HepG2 (cell line): ENCODE data around the gene NCR1. TPM values are rescaled to one million over a fixed set of nuclear protein-coding genes. Genes with fewer than 3 reads are reported as not detected.

Experiments
- ATAC-seq: fragments of 200-7000 bp; cut with Tn5 transposase; 3 replicates; pipeline ENCODE4 v1.9.1; 2020; ENCODE audit warnings: mild to moderate bottlenecking, moderate library complexity
- BruUV-seq: library from RNA; stranded (reverse); fragments of 400-500 nt; replicated peaks from 2 replicates; lab custom pipeline; 2021; lab: Mats Ljungman, UMichigan
- CTCF ChIA-PET: fragments of 300-600 bp; formaldehyde crosslinking; extraction: SDS; loops from one replicate; lab custom pipeline; 2021; ENCODE audit warnings: low total read pairs, inconsistent platforms, low intra/inter-chr PET ratio; lab: Yijun Ruan, JAX
- POLR2A ChIA-PET: fragments of 350-600 bp; sonication (Branson Sonifier 250); formaldehyde crosslinking; loops from one replicate; lab custom pipeline; 2020; ENCODE audit warnings: antibody characterized with exemption, inconsistent platforms; lab: Yijun Ruan, JAX
- DNase-seq: peaks from one replicate; pipeline ENCODE4 v3.0.0-alpha.2; 2015; ENCODE audit warnings: low spot score
- FAIRE-seq: peaks from 3 replicates; lab custom pipeline; 2011; peaks lifted over from hg19 to GRCh38; lab: Jason Lieb, UNC
- H2AFZ ChIP-seq: one replicate; pipeline ENCODE4 v1.6.1; 2011; ENCODE audit warnings: low read length, inconsistent platforms
- H3K27ac ChIP-seq: fragments of 300-600 bp; 3 replicates; pipeline ENCODE4 v1.8.0; 2011; ENCODE audit warnings: mixed run types, mild to moderate bottlenecking, mixed read lengths, low read length, inconsistent platforms; ENCODE audit not compliant: insufficient read depth; ENCODE audit errors: extremely low read length
- H3K27me3 ChIP-seq, 2 experiments: fragments of 200-600 bp in 1 of 2; 2 replicates in 1 of 2; 3 replicates in 1 of 2; pipeline versions ENCODE4 v1.6.0 to v1.8.0; 2011; ENCODE audit warnings: low read length in 2 of 2, mild to moderate bottlenecking in 2 of 2, moderate library complexity in 2 of 2, inconsistent platforms in 1 of 2; ENCODE audit not compliant: insufficient read depth in 2 of 2, control insufficient read depth in 1 of 2
- H3K36me3 ChIP-seq, 2 experiments: fragments of 200-600 bp in 1 of 2; replicated peaks in 1 of 2; 2 replicates in 1 of 2; 3 replicates in 1 of 2; pipeline versions ENCODE4 v1.5.1 to v1.8.0; 2011; ENCODE audit warnings: low read length in 2 of 2, inconsistent platforms in 1 of 2; ENCODE audit not compliant: insufficient read depth in 2 of 2, control insufficient read depth in 1 of 2
- H3K4me1 ChIP-seq: 2 replicates; pipeline ENCODE4 v1.5.1; 2012; ENCODE audit warnings: low read length, inconsistent platforms; ENCODE audit not compliant: insufficient read depth
- H3K4me2 ChIP-seq: 2 replicates; pipeline ENCODE4 v1.6.0; 2011; ENCODE audit warnings: low read depth, low read length, inconsistent platforms
- H3K4me3 ChIP-seq, 3 experiments: fragments of 200-600 bp in 1 of 3; sonication (generic), shearing (Covaris generic) in 1 of 3; replicated peaks in 1 of 3; 2 replicates each; pipeline ENCODE4 v1.5.1; 2011 to 2016; ENCODE audit warnings: low read length in 3 of 3, inconsistent platforms in 2 of 3, low read depth in 2 of 3, mild to moderate bottlenecking in 2 of 3, control low read depth in 1 of 3, mixed read lengths in 1 of 3; ENCODE audit not compliant: insufficient read depth in 1 of 3
- H3K79me2 ChIP-seq: one replicate; pipeline ENCODE4 v1.6.1; 2011; ENCODE audit warnings: low read length, inconsistent platforms; ENCODE audit not compliant: insufficient read depth
- H3K9ac ChIP-seq: 2 replicates; pipeline ENCODE4 v1.6.0; 2011; ENCODE audit warnings: mild to moderate bottlenecking, low read depth, low read length, inconsistent platforms; ENCODE audit not compliant: insufficient read depth
- H3K9me3 ChIP-seq: 2 replicates; pipeline ENCODE4 v1.5.1; 2012; ENCODE audit warnings: mild to moderate bottlenecking, low read length
- H4K20me1 ChIP-seq: 2 replicates; pipeline ENCODE4 v1.6.0; 2011; ENCODE audit warnings: inconsistent platforms, mild to moderate bottlenecking, low read length, moderate library complexity; ENCODE audit not compliant: insufficient read depth
- DZIP1 ChIP-seq: sonication (generic); formaldehyde crosslinking; IDR thresholded peaks from 2 replicates; pipeline ENCODE4 v1.5.0; 2020; ENCODE audit warnings: mild to moderate bottlenecking, missing genetic modification reagents
- HDAC6 ChIP-seq: fragments of 200-600 bp; sonication (generic); IDR thresholded peaks from 2 replicates; pipeline ENCODE4 v1.7.0; 2017; ENCODE audit warnings: mild to moderate bottlenecking, antibody characterized with exemption, low read length, low read depth
- IRF2 ChIP-seq: IDR thresholded peaks from 2 replicates; pipeline ENCODE4 v1.6.1; 2018; ENCODE audit warnings: missing genetic modification reagents, missing compliant biosample characterization
- IRX3 ChIP-seq: sonication (generic); formaldehyde crosslinking; IDR thresholded peaks from 2 replicates; pipeline ENCODE4 v1.8.1; 2023; ENCODE audit warnings: mild to moderate bottlenecking, low read depth, missing genetic modification reagents, borderline replicate concordance
- JUN ChIP-seq: sonication (generic); formaldehyde crosslinking; IDR thresholded peaks from 2 replicates; pipeline ENCODE4 v1.4.0; 2020; ENCODE audit warnings: mild to moderate bottlenecking, missing genetic modification reagents
- KDM6A ChIP-seq: IDR thresholded peaks from 2 replicates; pipeline ENCODE4 v1.6.1; 2016; ENCODE audit warnings: low read depth
- PAF1 ChIP-seq: IDR thresholded peaks from 2 replicates; pipeline ENCODE4 v1.6.1; 2016; ENCODE audit warnings: missing genetic modification reagents, missing compliant biosample characterization
- PCBP2 ChIP-seq: fragments of 200-400 bp; formaldehyde crosslinking; optimal IDR thresholded peaks from 2 replicates; pipeline ENCODE3; 2018; ENCODE audit warnings: low read length, low read depth; ENCODE audit not compliant: poor library complexity, severe bottlenecking
- PRDM15 ChIP-seq: sonication (generic); formaldehyde crosslinking; IDR thresholded peaks from 2 replicates; pipeline ENCODE4 v1.4.0; 2020; ENCODE audit warnings: missing genetic modification reagents
- YEATS4 ChIP-seq: sonication (generic); formaldehyde crosslinking; IDR thresholded peaks from 2 replicates; pipeline ENCODE4 v1.4.0; 2020; ENCODE audit warnings: missing genetic modification reagents, borderline replicate concordance
- ZBTB10 ChIP-seq: sonication (generic); formaldehyde crosslinking; IDR thresholded peaks from 2 replicates; pipeline ENCODE4 v1.4.0; 2020; ENCODE audit warnings: missing genetic modification reagents, borderline replicate concordance
- ZNF543 ChIP-seq: sonication (generic); formaldehyde crosslinking; IDR thresholded peaks from 2 replicates; pipeline ENCODE4 v1.4.0; 2020; ENCODE audit warnings: mild to moderate bottlenecking, missing genetic modification reagents
- WGBS: methylation state at CpG from one replicate; pipeline ENCODE4 v1.1.6; 2017; ENCODE audit warnings: low lambda C conversion rate; 5-methylcytosine and 5-hydroxymethylcytosine counted together
- in situ Hi-C: cut with HindIII; loops from 2 replicates; pipeline ENCODE4 v1.10.0; 2017; ENCODE audit warnings: low pct_unique_long_range_greater_than_20kb; ENCODE audit not compliant: extremely low pct_ligation_motif_present
- intact Hi-C: fragments of 100-400 bp; cut with micrococcal nuclease; formaldehyde crosslinking; loops from one replicate; pipeline ENCODE4 v1.10.0; 2022; ENCODE audit not compliant: unreplicated experiment
- polyA plus RNA-seq, 8 experiments: library from polyadenylated mRNA; depleted of rRNA in 3 of 8; stranded (reverse) in 7 of 8; unstranded in 1 of 8; fragments of >200 nt; fragmentation: Illumina TruSeq in 4 of 8; extraction: Trizol in 4 of 8; gene quantifications; 2 replicates each; pipeline versions ENCODE4 v1.2.1 to v1.2.3, GENCODE V29; 2011 to 2016; ENCODE audit warnings: low read depth in 4 of 8, missing spikeins in 1 of 8, mixed read lengths in 1 of 8; ENCODE audit not compliant: insufficient read depth in 1 of 8
- total RNA-seq, 5 experiments: library from RNA; depleted of rRNA; stranded (reverse); fragments of >200 nt; fragmentation: Illumina TruSeq; extraction: Trizol; gene quantifications; 2 replicates each; pipeline ENCODE4 v1.2.3, GENCODE V29; 2016; ENCODE audit warnings: low read depth in 1 of 5
- TF ChIP-seq, protein P1 (sequence below): sonication (generic); formaldehyde crosslinking; conservative IDR thresholded peaks from 2 replicates; pipeline ENCODE4 v1.4.0; 2020; ENCODE audit warnings: missing genetic modification reagents

Gene NCR1
- total and polyA plus RNA-seq, 2 of the 13 experiments (the other 11 are each of a cell fraction or from before 2014, with no cell fraction given): not detected

DNA sequence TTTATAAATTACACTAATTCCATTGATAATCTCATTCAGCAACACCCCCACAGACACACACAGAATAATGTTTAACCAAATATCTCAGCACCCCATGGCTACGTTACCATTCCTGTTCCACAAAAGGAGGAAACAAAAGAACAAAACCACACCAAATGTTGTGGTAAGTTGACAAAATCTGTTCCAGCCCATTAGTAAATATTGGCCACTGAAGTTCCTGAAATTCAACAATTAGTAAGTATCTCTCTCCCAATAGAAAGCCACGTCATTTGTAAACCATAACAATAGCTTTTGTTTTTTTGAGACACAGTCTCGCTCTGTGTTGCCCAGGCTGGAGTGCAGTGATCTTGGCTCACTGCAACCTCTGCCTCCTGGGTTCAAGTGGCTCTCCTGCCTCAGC is 34.3 kb upstream of the NCR1 start (continued):
- TF ChIP-seq ZBTB10 (CRISPR knock-in tag) (no peak), PCBP2 (no peak), PRDM15 (CRISPR knock-in tag) (no peak), PAF1 (CRISPR knock-in tag) (no peak), HDAC6 (no peak), JUN (no peak)

DNA sequence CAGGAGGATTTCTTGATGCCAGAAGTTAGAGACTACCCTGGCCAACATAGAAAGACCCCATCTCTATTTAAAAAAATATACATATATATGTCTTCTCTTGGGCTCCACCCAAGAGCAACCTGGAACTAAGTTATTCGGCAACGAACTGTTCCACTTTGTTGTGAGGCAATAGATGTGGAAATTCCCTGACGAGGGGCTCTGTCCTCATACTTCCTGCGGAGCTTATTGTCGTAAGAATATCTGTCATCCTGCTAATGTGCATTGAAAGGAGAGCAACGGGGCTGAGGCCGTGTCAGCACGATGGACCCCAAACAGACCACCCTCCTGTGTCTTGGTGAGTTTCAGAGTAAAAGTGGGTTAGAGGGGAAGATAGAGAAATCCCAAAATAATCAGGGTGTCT is 32.0 kb upstream of the NCR1 start, which contains the start of gene FCAR:
Gene FCAR (plus strand): TSS at position 246 of the 400 bp plus-strand sequence. CDS start 55 bp downstream, at position 301.
- H3K4me3 ChIP-seq: no peak within 1 kb of the TSS
- H3K79me2 ChIP-seq: no peaks in the 10 kb centered on the region
- FAIRE-seq: no peak
- ATAC-seq: no peak
- ChIA-PET CTCF (no interaction called here), POLR2A (no interaction called here)
- no peaks in the 10 kb centered on the region for H3K36me3 ChIP-seq
- DNase-seq: no peak
- intact Hi-C loops: no loop called here
- no peaks in the 10 kb centered on the region for H4K20me1 ChIP-seq
- in situ Hi-C loops: no loop called here
- no peak within 1 kb of the TSS for H2AFZ ChIP-seq
- no peak within 1 kb of the TSS for H3K4me2 ChIP-seq
- no peaks in the 10 kb centered on the region for H3K9me3 ChIP-seq
- BruUV-seq: no TSS peak
- no peak within 1 kb of the TSS for H3K27ac ChIP-seq
- H3K9ac ChIP-seq: no peak within 1 kb of the TSS
- 12% methylated on average over 8 of the region's 8 CpGs for WGBS
- no peaks in the 10 kb centered on the region for H3K27me3 ChIP-seq
- no peaks in the 10 kb centered on the region for H3K4me1 ChIP-seq
- TF ChIP-seq HDAC6 (no peak), DZIP1 (CRISPR knock-in tag) (no peak), ZNF543 (no peak), KDM6A (CRISPR knock-in tag) (no peak), IRX3 (CRISPR knock-in tag) (no peak), YEATS4 (CRISPR knock-in tag) (no peak), IRF2 (CRISPR knock-in tag) (no peak)
- TF ChIP-seq, protein P1, sequence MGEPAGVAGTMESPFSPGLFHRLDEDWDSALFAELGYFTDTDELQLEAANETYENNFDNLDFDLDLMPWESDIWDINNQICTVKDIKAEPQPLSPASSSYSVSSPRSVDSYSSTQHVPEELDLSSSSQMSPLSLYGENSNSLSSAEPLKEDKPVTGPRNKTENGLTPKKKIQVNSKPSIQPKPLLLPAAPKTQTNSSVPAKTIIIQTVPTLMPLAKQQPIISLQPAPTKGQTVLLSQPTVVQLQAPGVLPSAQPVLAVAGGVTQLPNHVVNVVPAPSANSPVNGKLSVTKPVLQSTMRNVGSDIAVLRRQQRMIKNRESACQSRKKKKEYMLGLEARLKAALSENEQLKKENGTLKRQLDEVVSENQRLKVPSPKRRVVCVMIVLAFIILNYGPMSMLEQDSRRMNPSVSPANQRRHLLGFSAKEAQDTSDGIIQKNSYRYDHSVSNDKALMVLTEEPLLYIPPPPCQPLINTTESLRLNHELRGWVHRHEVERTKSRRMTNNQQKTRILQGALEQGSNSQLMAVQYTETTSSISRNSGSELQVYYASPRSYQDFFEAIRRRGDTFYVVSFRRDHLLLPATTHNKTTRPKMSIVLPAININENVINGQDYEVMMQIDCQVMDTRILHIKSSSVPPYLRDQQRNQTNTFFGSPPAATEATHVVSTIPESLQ (CRISPR knock-in tag): no peak
